Stimulated activated CD8-positive, alpha-beta memory T cell treated with anti-CD3 and anti-CD28 coated beads, Interleukin-12 subunit alpha, Interleukin-12 subunit beta, amount 100 ng/mL, for 24 hours (primary cell): ENCODE data around the gene CD300E.

Experiments used
- DNase-seq: peaks from one replicate; pipeline ENCODE4 v3.0.0-alpha.2; 2020; ENCODE audit errors: extremely low read depth

The CD300E gene

GRCh38 chr17:74566132-74566753, 57.3 kb downstream of the CD300E start:
- DNase-seq: no peak

- DNase-seq: no peak
Observed at GRCh38 chr17:74565126-74565525, 58.4 kb downstream of the CD300E start.

- DNase-seq: no peak
Observed at GRCh38 chr17:74563358-74563757, 60.2 kb downstream of the CD300E start.

GRCh38 chr17:74561586-74561985, 62.0 kb downstream of the CD300E start:
- no peak for DNase-seq
